ENCODE measurements around the gene TLX2.

The TLX2 gene

GRCh38 chr2:74513605-74514367 lies 464 bp upstream of the TLX2 start:
- Histone ChIP-seq H3K27me3 (ENCODE audit: insufficient read depth, poor library complexity, severe bottlenecking) (peaks cover 73% of the 10 kb centered on the region), H3K27ac (ENCODE audit: poor library complexity, severe bottlenecking) (no peak overlapping the region), H3K36me3 (ENCODE audit: low read depth) (no peaks in the 10 kb centered on the region), H3K9me3 (ENCODE audit: severe bottlenecking) (no peaks in the 10 kb centered on the region), H3K4me3 (ENCODE audit: severe bottlenecking) (no peak overlapping the region), H3K4me1 (ENCODE audit: insufficient read depth, poor library complexity, severe bottlenecking) (no peaks in the 10 kb centered on the region)
- DNase-seq (ENCODE audit: low spot score): peak; percentile 54
- no peak for TF ChIP-seq CTCF (IDR thresholded peaks at IDR 0.05; ENCODE audit: poor library complexity, severe bottlenecking)
- peak; percentile 42 for ATAC-seq (ENCODE audit: low read depth)

- ATAC-seq (ENCODE audit: low read depth) (no peak), DNase-seq (ENCODE audit: low spot score) (peak; percentile 42)
- H3K27me3 ChIP-seq (ENCODE audit: insufficient read depth, poor library complexity, severe bottlenecking): peaks cover 85% of the 10 kb centered on the region
- TF ChIP-seq CTCF (IDR thresholded peaks at IDR 0.05; ENCODE audit: poor library complexity, severe bottlenecking): no peak
- no peaks in the 10 kb centered on the region for H3K9me3 ChIP-seq (ENCODE audit: severe bottlenecking)
- no peaks in the 10 kb centered on the region for H3K4me1 ChIP-seq (ENCODE audit: insufficient read depth, poor library complexity, severe bottlenecking)
- H3K36me3 ChIP-seq (ENCODE audit: low read depth): no peaks in the 10 kb centered on the region
- H3K27ac ChIP-seq (ENCODE audit: poor library complexity, severe bottlenecking): no peak overlapping the region
- no peak overlapping the region for H3K4me3 ChIP-seq (ENCODE audit: severe bottlenecking)
Measured at GRCh38 chr2:74515271-74515980, 1.2 kb downstream of the TLX2 start.

- Histone ChIP-seq H3K27ac (ENCODE audit: poor library complexity, severe bottlenecking) (no peak overlapping the region), H3K4me3 (ENCODE audit: severe bottlenecking) (no peak overlapping the region), H3K4me1 (ENCODE audit: insufficient read depth, poor library complexity, severe bottlenecking) (no peaks in the 10 kb centered on the region), H3K36me3 (ENCODE audit: low read depth) (no peaks in the 10 kb centered on the region), H3K27me3 (ENCODE audit: insufficient read depth, poor library complexity, severe bottlenecking) (peaks cover 85% of the 10 kb centered on the region), H3K9me3 (ENCODE audit: severe bottlenecking) (no peaks in the 10 kb centered on the region)
- ATAC-seq (ENCODE audit: low read depth) (no peak; the same call in 2 of the 3 replicates), DNase-seq (ENCODE audit: low spot score) (peak; percentile 69)
- no peak for TF ChIP-seq CTCF (IDR thresholded peaks at IDR 0.05; ENCODE audit: poor library complexity, severe bottlenecking)
Measured at GRCh38 chr2:74515981-74516633, 1.9 kb downstream of the TLX2 start.

GRCh38 chr2:74516650-74517049 lies 2.4 kb downstream of the TLX2 start:
- DNase-seq (ENCODE audit: low spot score) (no peak), ATAC-seq (ENCODE audit: low read depth) (no peak)
- Histone ChIP-seq H3K4me1 (ENCODE audit: insufficient read depth, poor library complexity, severe bottlenecking) (no peaks in the 10 kb centered on the region), H3K4me3 (ENCODE audit: severe bottlenecking) (no peak overlapping the region), H3K27me3 (ENCODE audit: insufficient read depth, poor library complexity, severe bottlenecking) (peaks cover 82% of the 10 kb centered on the region), H3K27ac (ENCODE audit: poor library complexity, severe bottlenecking) (no peak overlapping the region), H3K9me3 (ENCODE audit: severe bottlenecking) (no peaks in the 10 kb centered on the region), H3K36me3 (ENCODE audit: low read depth) (no peaks in the 10 kb centered on the region)
- TF ChIP-seq CTCF (IDR thresholded peaks at IDR 0.05; ENCODE audit: poor library complexity, severe bottlenecking): no peak
